Mesenchymal stem cell (in vitro differentiated cells and primary cell): ENCODE measurements around the gene MKNK1.

Source experiments
- DNase-seq: peaks from one replicate; pipeline ENCODE4 v3.0.0-alpha.2; 2013
- H2AFZ ChIP-seq: one replicate; pipeline ENCODE4 v1.6.1; 2013; ENCODE audit warnings: low read depth, mild to moderate bottlenecking, control low read depth, inconsistent platforms, low read length, moderate library complexity
- H2AK5ac ChIP-seq: 2 replicates; pipeline ENCODE4 v1.6.1; 2013; ENCODE audit warnings: low read length, moderate library complexity, mild to moderate bottlenecking, inconsistent platforms; ENCODE audit not compliant: severe bottlenecking
- H2BK120ac ChIP-seq: one replicate; pipeline ENCODE4 v1.6.1; 2013; ENCODE audit warnings: low read depth, mild to moderate bottlenecking, inconsistent platforms, low read length, moderate library complexity
- H2BK12ac ChIP-seq, 2 experiments: one replicate each; pipeline ENCODE4 v1.6.1; 2013; ENCODE audit warnings: inconsistent platforms in 2 of 2, low read length in 2 of 2, mild to moderate bottlenecking in 2 of 2, moderate library complexity in 2 of 2, control low read depth in 1 of 2
- H2BK15ac ChIP-seq: one replicate; pipeline ENCODE4 v1.6.1; 2013; ENCODE audit warnings: mild to moderate bottlenecking, low read depth, inconsistent platforms; ENCODE audit not compliant: poor library complexity, severe bottlenecking
- H2BK5ac ChIP-seq: 2 replicates; pipeline ENCODE4 v1.6.1; 2013; ENCODE audit warnings: low read depth, mild to moderate bottlenecking, low read length, control low read depth, inconsistent platforms; ENCODE audit not compliant: poor library complexity, severe bottlenecking
- H3K14ac ChIP-seq, 2 experiments: one replicate each; pipeline ENCODE4 v1.6.1; 2013; ENCODE audit warnings: inconsistent platforms in 2 of 2, low read length in 2 of 2, control low read depth in 1 of 2, mild to moderate bottlenecking in 1 of 2, moderate library complexity in 1 of 2
- H3K18ac ChIP-seq, 2 experiments: one replicate each; pipeline ENCODE4 v1.6.1; 2013; ENCODE audit warnings: inconsistent platforms in 2 of 2, low read length in 2 of 2, control low read depth in 1 of 2, low read depth in 1 of 2, mild to moderate bottlenecking in 1 of 2
- H3K23ac ChIP-seq, 2 experiments: one replicate each; pipeline ENCODE4 v1.6.1; 2013; ENCODE audit warnings: inconsistent platforms in 2 of 2, low read length in 2 of 2, mild to moderate bottlenecking in 2 of 2, moderate library complexity in 2 of 2, control low read depth in 1 of 2
- H3K27ac ChIP-seq: 2 replicates; pipeline ENCODE4 v1.5.1; 2013; ENCODE audit warnings: mild to moderate bottlenecking, moderate library complexity, low read length, control low read depth, inconsistent platforms; ENCODE audit not compliant: poor library complexity, severe bottlenecking
- H3K27me3 ChIP-seq, 2 experiments: 2 replicates each; pipeline versions ENCODE4 v1.6.1 to v1.7.0; 2013; ENCODE audit warnings: low read length in 2 of 2, mild to moderate bottlenecking in 2 of 2, moderate library complexity in 2 of 2, control low read depth in 1 of 2, inconsistent platforms in 1 of 2; ENCODE audit not compliant: control insufficient read depth in 1 of 2, insufficient read depth in 1 of 2
- H3K36me3 ChIP-seq, 2 experiments: 2 replicates each; pipeline versions ENCODE4 v1.6.1 to v1.7.0; 2013; ENCODE audit warnings: low read length in 2 of 2, control low read depth in 1 of 2, inconsistent platforms in 1 of 2, low read depth in 1 of 2, mild to moderate bottlenecking in 1 of 2; ENCODE audit not compliant: insufficient read depth in 2 of 2, control insufficient read depth in 1 of 2
- H3K4ac ChIP-seq, 2 experiments: one replicate each; pipeline ENCODE4 v1.6.1; 2013; ENCODE audit warnings: inconsistent platforms in 2 of 2, low read length in 2 of 2, mild to moderate bottlenecking in 2 of 2, moderate library complexity in 2 of 2, control low read depth in 1 of 2, low read depth in 1 of 2
- H3K4me1 ChIP-seq: 2 replicates; pipeline ENCODE4 v1.6.1; 2013; ENCODE audit warnings: low read depth, low read length, control low read depth; ENCODE audit not compliant: control insufficient read depth, insufficient read depth
- H3K4me2 ChIP-seq: 2 replicates; pipeline ENCODE4 v1.6.1; 2013; ENCODE audit warnings: low read length, mild to moderate bottlenecking, inconsistent platforms; ENCODE audit not compliant: poor library complexity, severe bottlenecking
- H3K4me3 ChIP-seq, 2 experiments: 2 replicates each; pipeline versions ENCODE4 v1.5.1 to v1.7.0; 2013; ENCODE audit warnings: low read length in 2 of 2, mild to moderate bottlenecking in 2 of 2, control low read depth in 1 of 2, low read depth in 1 of 2; ENCODE audit not compliant: insufficient read depth in 1 of 2
- H3K79me1 ChIP-seq: replicated peaks from 2 replicates; pipeline ENCODE4 v1.6.1; 2013; ENCODE audit warnings: mild to moderate bottlenecking, control low read depth, low read length, inconsistent platforms; ENCODE audit not compliant: poor library complexity, severe bottlenecking
- H3K9ac ChIP-seq: 2 replicates; pipeline ENCODE4 v1.7.0; 2013; ENCODE audit warnings: mild to moderate bottlenecking, low read length, moderate library complexity
- H3K9me3 ChIP-seq: 2 replicates; pipeline ENCODE4 v1.7.0; 2013; ENCODE audit warnings: mild to moderate bottlenecking, low read length; ENCODE audit not compliant: control insufficient read depth
- H4K8ac ChIP-seq: one replicate; pipeline ENCODE4 v1.6.1; 2013; ENCODE audit warnings: inconsistent platforms, mild to moderate bottlenecking, low read length, moderate library complexity
- H4K91ac ChIP-seq: one replicate; pipeline ENCODE4 v1.6.1; 2013; ENCODE audit warnings: mild to moderate bottlenecking, low read length, inconsistent platforms
- WGBS: methylation state at CpG from one replicate; pipeline ENCODE4 v1.1.7; 2013; ENCODE audit warnings: mixed read lengths; 5-methylcytosine and 5-hydroxymethylcytosine counted together

Gene MKNK1

DNA sequence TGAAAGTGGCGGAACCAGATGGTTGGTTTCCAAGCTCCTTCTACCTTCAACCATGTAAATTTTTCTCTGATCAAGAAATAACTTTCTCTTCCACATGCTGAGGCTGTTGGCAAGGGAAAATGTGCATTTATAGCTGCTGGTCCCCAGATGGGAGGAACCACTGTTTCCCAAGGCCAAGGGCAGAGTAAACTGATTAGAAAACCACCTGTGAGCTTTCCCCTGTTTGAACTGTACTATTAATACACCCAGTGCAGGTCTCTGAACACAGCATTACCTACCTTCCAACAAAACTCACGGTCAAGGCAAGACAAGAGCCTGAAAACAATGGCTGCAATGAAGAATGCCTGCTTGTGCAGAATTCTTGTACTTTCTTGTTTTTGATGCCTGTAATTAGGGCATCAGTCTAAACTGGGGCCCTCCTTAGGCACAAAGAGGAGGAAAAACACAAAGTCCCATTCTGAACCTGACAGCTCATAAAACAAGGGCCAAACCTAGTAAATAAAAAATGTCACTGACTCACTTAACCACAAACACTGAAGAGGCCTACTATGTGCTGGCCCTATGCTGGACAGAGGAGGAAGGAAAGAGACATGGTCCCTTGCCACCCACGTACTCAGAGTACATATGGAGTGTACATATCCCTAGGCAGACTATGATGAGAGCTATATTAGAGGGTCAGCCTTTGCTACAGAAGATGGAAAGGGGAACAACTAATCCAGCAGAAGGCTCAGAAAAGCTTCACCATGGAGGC, 2.6 kb downstream of the MKNK1 start:
- no peaks in the 10 kb centered on the region for H3K9me3 ChIP-seq
- H2AK5ac ChIP-seq: no peak overlapping the region
- no peak overlapping the region for H3K4ac ChIP-seq
- H4K8ac ChIP-seq: no peak overlapping the region
- H2BK120ac ChIP-seq: no peak overlapping the region
- no peak overlapping the region for H3K9ac ChIP-seq
- no peak overlapping the region for H2BK12ac ChIP-seq
- no peak overlapping the region for H2BK5ac ChIP-seq
- H3K4me1 ChIP-seq: peaks cover 5% of the 10 kb centered on the region
- H4K91ac ChIP-seq: no peak overlapping the region
- H3K23ac ChIP-seq: no peak overlapping the region
- H3K4me3 ChIP-seq: no peak overlapping the region
- no peak overlapping the region for H3K14ac ChIP-seq
- H3K79me1 ChIP-seq: peaks cover 51% of the 10 kb centered on the region
- no peak overlapping the region for H2BK15ac ChIP-seq
- H3K18ac ChIP-seq: no peak overlapping the region
- H3K36me3 ChIP-seq: no peaks in the 10 kb centered on the region
- no peak overlapping the region for H3K4me2 ChIP-seq
- DNase-seq: no peak
- H3K27me3 ChIP-seq: no peaks in the 10 kb centered on the region
- H3K27ac ChIP-seq: no peak overlapping the region
- WGBS: 100% methylated on average over 2 of the region's 3 CpGs
- H2AFZ ChIP-seq: no peak overlapping the region

DNA sequence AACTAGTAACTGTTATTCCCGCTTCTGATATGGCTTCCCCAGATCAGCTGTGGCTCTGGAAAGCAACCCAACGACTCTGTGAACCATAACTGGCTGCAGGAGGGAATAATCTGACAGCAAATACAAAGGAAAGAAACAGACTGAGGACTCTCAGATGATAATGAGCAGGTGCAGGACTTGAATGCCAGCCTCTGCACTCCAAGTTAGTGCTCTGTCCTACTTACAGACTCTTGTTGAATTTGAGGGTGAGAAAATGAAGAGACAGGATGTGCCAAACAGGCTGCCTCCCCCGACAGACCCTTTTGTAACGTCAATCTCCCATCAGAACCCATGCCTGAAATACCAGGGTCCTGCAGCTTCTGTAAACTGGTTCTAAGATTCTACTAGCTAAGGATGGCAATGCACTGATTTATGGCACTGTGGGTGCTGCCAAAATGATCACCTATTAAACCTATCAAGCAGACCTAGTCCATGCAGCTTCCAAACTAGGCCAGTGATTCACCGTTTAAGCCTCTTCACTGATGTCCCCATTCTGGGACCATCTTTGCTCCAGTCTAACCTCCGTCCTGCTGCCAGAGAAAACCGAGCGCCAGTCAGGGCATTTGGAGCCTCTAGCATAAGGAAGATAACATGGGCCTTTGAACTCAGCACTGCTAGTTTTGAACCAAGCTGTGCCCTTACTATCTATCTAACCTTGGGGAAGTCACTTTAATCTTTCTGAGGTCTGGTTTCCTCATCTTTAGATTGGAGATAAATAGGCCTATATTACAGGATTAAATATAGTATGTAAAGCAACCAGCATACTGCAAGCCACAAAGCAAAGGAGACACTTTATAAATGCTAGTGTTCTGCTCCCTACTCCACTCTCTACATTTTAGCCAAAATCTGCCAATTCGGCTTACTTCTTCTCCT, 4.8 kb downstream of the MKNK1 start:
- H2BK15ac ChIP-seq: no peak overlapping the region
- H2BK12ac ChIP-seq: no peak overlapping the region
- no peak overlapping the region for H3K23ac ChIP-seq
- peaks cover 0 to 3% of the 10 kb centered on the region in 2 experiments for H3K36me3 ChIP-seq
- no peak overlapping the region for H3K4ac ChIP-seq
- H3K27ac ChIP-seq: no peak overlapping the region
- 86% methylated on average over 8 of the region's 9 CpGs for WGBS
- H3K4me2 ChIP-seq: no peak overlapping the region
- H3K14ac ChIP-seq: no peak overlapping the region
- peaks cover 5% of the 10 kb centered on the region for H3K4me1 ChIP-seq
- no peaks in the 10 kb centered on the region for H3K27me3 ChIP-seq
- H3K9me3 ChIP-seq: no peaks in the 10 kb centered on the region
- H4K8ac ChIP-seq: no peak overlapping the region
- H3K79me1 ChIP-seq: peaks cover 62% of the 10 kb centered on the region
- no peak overlapping the region for H4K91ac ChIP-seq
- H2AFZ ChIP-seq: no peak overlapping the region
- no peak overlapping the region for H3K9ac ChIP-seq
- no peak overlapping the region for H2BK5ac ChIP-seq
- H2AK5ac ChIP-seq: no peak overlapping the region
- no peak overlapping the region for H3K4me3 ChIP-seq
- H2BK120ac ChIP-seq: no peak overlapping the region
- no peak for DNase-seq
- no peak overlapping the region for H3K18ac ChIP-seq

DNA sequence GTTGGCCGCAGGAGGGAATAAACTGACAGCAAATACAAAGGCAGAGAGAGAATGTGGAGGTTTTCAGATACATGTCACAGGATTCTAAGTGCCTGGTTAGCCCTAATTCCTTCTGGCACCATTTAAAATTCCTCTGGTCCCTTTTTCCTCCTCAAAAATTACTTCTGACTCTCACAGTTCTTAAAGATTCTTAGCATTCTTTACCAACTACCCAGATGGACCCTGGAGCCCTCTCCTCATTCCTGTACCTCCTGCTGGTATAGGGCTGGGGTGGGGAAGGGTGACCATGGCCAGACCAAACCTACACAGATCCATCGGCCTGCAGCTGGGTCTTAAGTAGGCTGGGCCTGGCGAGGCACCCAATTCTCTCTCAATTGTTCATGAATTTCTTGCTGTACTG, 7.2 kb downstream of the MKNK1 start:
- Histone ChIP-seq H3K9me3 (no peaks in the 10 kb centered on the region), H2BK15ac (no peak overlapping the region), H2BK5ac (no peak overlapping the region), H3K14ac (no peak overlapping the region), H3K4ac (no peak overlapping the region), H2AFZ (no peak overlapping the region), H3K79me1 (peaks cover 44% of the 10 kb centered on the region), H3K36me3 (peaks cover 13 to 21% of the 10 kb centered on the region in 2 experiments), H3K27ac (no peak overlapping the region), H2BK120ac (no peak overlapping the region), H3K9ac (no peak overlapping the region), H3K23ac (no peak overlapping the region), H2BK12ac (no peak overlapping the region), H4K8ac (no peak overlapping the region), H3K18ac (no peak overlapping the region), H3K4me1 (no peaks in the 10 kb centered on the region), H3K27me3 (no peaks in the 10 kb centered on the region), H3K4me3 (no peak overlapping the region), H3K4me2 (no peak overlapping the region), H2AK5ac (no peak overlapping the region), H4K91ac (no peak overlapping the region)
- WGBS: 95% methylated on average over 3 of the region's 3 CpGs
- DNase-seq: no peak

DNA sequence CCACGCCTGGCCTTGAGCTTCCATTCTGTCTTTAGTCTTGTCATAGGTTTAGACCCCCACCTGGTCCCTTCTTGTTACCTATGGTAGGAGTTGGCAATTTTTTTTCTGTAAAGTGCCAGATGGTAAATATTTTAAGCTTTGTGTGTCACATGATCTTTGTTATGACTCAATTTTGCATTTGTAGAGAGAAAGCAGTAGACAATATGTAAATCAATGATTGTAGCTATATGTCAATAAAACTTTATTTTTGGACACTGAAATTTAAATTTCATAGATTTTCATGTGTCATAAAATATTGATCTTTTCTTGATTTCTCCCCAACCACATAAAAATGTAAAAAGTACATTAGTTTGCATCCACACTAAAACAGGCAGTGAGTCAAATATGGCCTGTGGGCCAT, 8.0 kb downstream of the MKNK1 start:
- no peak overlapping the region for H2BK15ac ChIP-seq
- H3K4ac ChIP-seq: no peak overlapping the region
- H3K9ac ChIP-seq: no peak overlapping the region
- DNase-seq: no peak
- no peak overlapping the region for H3K27ac ChIP-seq
- no peak overlapping the region for H4K8ac ChIP-seq
- H2BK12ac ChIP-seq: no peak overlapping the region
- no peak overlapping the region for H2BK5ac ChIP-seq
- H3K23ac ChIP-seq: no peak overlapping the region
- H2AK5ac ChIP-seq: no peak overlapping the region
- no peaks in the 10 kb centered on the region for H3K9me3 ChIP-seq
- H3K4me3 ChIP-seq: no peak overlapping the region
- H3K4me2 ChIP-seq: no peak overlapping the region
- H3K36me3 ChIP-seq: peaks cover 18 to 29% of the 10 kb centered on the region in 2 experiments
- H4K91ac ChIP-seq: no peak overlapping the region
- H2AFZ ChIP-seq: no peak overlapping the region
- H3K14ac ChIP-seq: no peak overlapping the region
- no peak overlapping the region for H3K18ac ChIP-seq
- 93% methylated on average over 1 of the region's 1 CpG for WGBS
- no peaks in the 10 kb centered on the region for H3K4me1 ChIP-seq
- no peak overlapping the region for H2BK120ac ChIP-seq
- no peaks in the 10 kb centered on the region for H3K27me3 ChIP-seq
- H3K79me1 ChIP-seq: peaks cover 37% of the 10 kb centered on the region
